HEK293T (cell line): ENCODE measurements around the gene MANSC1.
"Not testable (repeated sequence)": the region's sequence is repeated elsewhere in the genome, so short reads cannot be mapped to it uniquely, and the experiment has no call there.

Source experiments
- ARNT ChIP-seq: fragments of 450-650 bp; IDR thresholded peaks from 2 replicates; pipeline ENCODE4 v1.6.1; 2017; ENCODE audit warnings: mild to moderate bottlenecking
- SP1 ChIP-seq: fragments of 450-650 bp; IDR thresholded peaks from 2 replicates; pipeline ENCODE4 v1.6.1; 2017
- SUZ12 ChIP-seq: fragments of 450-650 bp; IDR thresholded peaks from 2 replicates; pipeline ENCODE4 v1.6.1; 2016; ENCODE audit warnings: mild to moderate bottlenecking

DNA sequence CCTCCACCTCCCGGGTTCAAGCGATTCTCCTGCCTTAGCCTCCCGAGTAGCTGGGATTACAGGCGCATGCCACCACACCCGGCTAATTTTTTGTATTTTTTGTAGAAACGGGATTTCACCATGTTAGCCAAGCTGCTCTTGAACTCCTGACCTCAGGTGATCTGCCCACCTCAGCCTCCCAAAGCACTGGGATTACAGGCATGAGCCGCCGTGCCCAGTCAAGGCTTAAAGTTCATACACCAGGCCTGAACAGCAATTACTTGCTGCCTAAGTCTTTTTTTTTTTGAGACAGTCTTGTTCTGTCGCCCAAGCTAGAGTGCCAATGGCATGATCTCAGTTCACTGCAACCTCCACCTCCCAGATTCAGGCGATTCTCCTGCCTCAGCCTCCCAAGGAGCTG lies 39.3 kb downstream of the MANSC1 start:
- not testable (repeated sequence) for TF ChIP-seq ARNT, SUZ12, SP1
